NB4 (cell line): ENCODE data around the gene MROH8.

Experiments used
- DNase-seq: peaks from one replicate; pipeline ENCODE4 v3.0.0; 2010; ENCODE audit warnings: low read depth
- H3K4me3 ChIP-seq: one replicate; pipeline ENCODE4 v1.5.1; 2011; ENCODE audit warnings: mild to moderate bottlenecking, low read depth, low read length, moderate library complexity
- CTCF ChIP-seq: IDR thresholded peaks from one replicate; pipeline ENCODE4 v1.5.1; 2012; ENCODE audit warnings: low read depth, low read length
- MAX ChIP-seq: IDR thresholded peaks from 2 replicates; pipeline ENCODE4 v1.6.1; 2011; ENCODE audit warnings: low read depth, low read length
- MYC ChIP-seq: IDR thresholded peaks from 2 replicates; pipeline ENCODE4 v1.6.1; 2011; ENCODE audit warnings: low read depth, low read length
- POLR2A ChIP-seq: IDR thresholded peaks from 2 replicates; pipeline ENCODE4 v1.6.1; 2011; ENCODE audit warnings: mild to moderate bottlenecking; ENCODE audit not compliant: insufficient read length; ENCODE audit errors: extremely low read depth

Gene MROH8

GRCh38 chr20:37166867-37167266, 12.5 kb downstream of the MROH8 start:
- TF ChIP-seq POLR2A (no peak), MAX (no peak), CTCF (no peak), MYC (no peak)
- no peak overlapping the region for H3K4me3 ChIP-seq
- DNase-seq = no peak

GRCh38 chr20:37165031-37165430, 14.3 kb downstream of the MROH8 start:
- no peak for DNase-seq
- TF ChIP-seq MAX = no peak
- no peak for TF ChIP-seq POLR2A
- no peak for TF ChIP-seq CTCF
- TF ChIP-seq MYC = no peak
- no peak overlapping the region for H3K4me3 ChIP-seq

DNA sequence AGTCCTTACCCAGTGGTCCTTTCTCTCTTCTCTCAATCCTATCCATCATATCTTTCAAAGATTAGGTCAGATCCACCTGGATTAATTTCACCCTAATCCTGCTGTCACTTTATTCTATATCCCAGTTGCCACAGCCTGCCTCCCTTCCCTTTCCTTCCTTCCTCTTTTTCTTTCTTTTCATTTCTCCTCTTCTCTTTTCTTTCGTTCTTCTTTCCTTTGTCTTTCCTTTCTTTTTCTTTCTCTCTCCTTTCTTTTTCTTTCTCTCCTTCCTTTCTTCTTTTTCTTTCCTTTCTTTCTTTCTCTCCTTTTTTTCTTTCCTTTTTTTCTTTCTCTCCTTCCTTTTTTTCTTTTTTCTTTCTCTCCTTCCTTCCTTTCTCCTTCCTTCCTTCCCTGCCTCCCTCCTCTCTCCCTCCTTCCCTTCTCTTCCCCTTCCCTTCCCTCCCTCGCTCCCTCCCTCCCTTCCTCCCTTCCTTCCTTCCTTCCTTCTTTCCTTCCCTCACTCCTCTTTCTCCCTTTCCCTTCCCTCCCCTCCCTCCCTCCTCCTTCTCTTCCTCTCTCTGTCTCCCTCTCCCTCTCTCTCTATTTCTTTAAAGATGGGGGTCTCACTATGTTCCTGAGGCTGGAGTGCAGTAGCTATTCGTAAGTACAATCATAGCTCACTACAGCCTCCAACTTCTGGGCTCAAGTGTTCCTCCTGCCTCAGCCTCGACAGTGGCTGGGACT, 15.4 kb downstream of the MROH8 start:
- no peak overlapping the region for H3K4me3 ChIP-seq
- TF ChIP-seq MAX (no peak), POLR2A (no peak)
- no peak for DNase-seq

DNA sequence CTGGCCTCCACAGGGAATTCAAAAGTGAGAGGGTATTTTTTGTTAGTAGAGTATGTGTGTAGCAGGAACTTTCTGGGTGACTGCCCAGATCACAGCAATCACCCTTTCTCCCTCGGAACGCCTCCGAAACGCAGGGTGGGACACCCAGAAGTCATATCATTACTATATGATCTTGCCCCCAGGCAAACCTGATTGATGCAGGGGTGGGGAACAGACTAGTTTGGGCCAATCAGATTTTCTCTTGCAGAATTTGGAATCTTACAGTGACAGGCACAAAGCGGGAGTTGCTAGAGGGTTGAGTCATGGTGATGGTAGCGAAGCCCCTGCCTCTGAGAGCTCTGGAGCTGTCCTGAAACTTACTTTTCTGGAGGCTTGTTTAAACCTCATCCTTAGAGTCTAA, 16.7 kb downstream of the MROH8 start:
- H3K4me3 ChIP-seq = no peak overlapping the region
- TF ChIP-seq MAX (no peak), POLR2A (no peak), CTCF (no peak), MYC (no peak)
- no peak for DNase-seq

DNA sequence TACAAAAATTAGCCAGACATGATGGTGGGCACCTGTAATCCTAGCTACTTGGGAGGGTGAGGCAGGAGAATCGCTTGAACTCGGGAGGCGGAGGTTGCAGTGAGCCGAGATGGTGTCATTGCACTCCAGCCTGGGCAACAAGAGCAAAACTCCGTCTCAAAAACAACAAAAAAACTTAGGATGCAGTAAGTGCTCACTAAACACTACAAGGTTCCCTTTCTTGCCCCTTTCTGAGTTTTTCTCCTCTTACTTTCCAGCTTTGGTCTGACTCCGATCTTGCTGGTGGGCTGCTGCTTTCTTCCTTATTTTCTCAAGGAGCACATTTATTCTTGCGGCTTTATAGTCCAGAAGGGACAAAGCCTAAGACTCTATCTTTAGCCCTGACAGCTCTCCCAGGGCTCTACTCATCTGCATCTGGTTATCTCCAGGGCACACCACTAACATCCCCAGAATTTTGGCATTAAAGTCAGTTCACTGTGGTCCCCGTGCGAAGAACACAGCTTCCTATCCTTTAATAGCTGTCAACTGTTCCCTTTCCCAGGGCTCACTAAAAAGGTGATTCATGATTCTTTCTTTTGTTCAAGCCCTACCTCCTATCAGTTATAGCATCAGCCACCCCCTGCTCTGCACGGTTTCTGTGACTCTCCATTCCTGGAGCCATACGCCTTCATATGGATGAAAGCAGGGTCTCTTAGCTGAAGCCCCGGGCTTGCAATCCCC, 17.4 kb downstream of the MROH8 start:
- TF ChIP-seq MYC = no peak
- no peak for TF ChIP-seq MAX
- TF ChIP-seq CTCF = no peak
- TF ChIP-seq POLR2A = no peak
- DNase-seq = no peak
- no peak overlapping the region for H3K4me3 ChIP-seq

DNA sequence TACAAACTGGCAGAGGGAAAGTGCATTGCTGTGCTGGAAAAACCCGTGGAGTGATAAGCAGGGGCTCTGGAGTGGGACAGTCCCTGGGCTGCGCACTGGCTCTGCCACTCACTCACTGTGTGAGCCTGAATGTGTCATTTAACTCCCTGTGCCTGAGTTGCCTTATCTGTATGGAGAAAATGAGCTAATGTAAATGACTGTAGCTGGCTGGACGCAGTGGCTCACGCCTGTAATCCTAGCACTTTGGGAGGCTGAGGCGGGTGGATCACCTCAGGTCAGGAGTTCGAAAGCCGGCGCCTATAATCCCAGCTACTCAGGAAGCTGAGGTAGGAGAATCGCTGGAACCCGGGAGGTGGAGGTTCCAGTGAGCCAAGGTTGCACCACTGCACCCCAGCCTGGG, 18.7 kb downstream of the MROH8 start:
- DNase-seq = no peak
- TF ChIP-seq MAX (no peak), MYC (no peak), CTCF (no peak), POLR2A (no peak)
- H3K4me3 ChIP-seq = no peak overlapping the region
